GM21526 (cell line): ENCODE measurements around the gene LMBR1L.

ENCODE experiments used
- ATAC-seq: cut with Tn5 transposase; IDR thresholded peaks from one replicate; pipeline ENCODE4 v1.9.1; 2021; ENCODE audit warnings: moderate library complexity; ENCODE audit not compliant: unreplicated experiment, low FRiP score

Gene LMBR1L

GRCh38 chr12:49126852-49127763 is 16.5 kb upstream of the LMBR1L start:
- ATAC-seq: no peak

GRCh38 chr12:49121047-49121696 is 10.5 kb upstream of the LMBR1L start:
- no peak for ATAC-seq

GRCh38 chr12:49111206-49111605 is 559 bp upstream of the LMBR1L start:
- no peak for ATAC-seq

- ATAC-seq: no peak
Observed at GRCh38 chr12:49109641-49110463, 795 bp downstream of the LMBR1L start.

GRCh38 chr12:49108958-49109404 is 1.7 kb downstream of the LMBR1L start:
- ATAC-seq: no peak

- no peak for ATAC-seq
Observed at GRCh38 chr12:49105504-49106084, 5.1 kb downstream of the LMBR1L start.

GRCh38 chr12:49104822-49105221 is 5.8 kb downstream of the LMBR1L start:
- ATAC-seq: no peak

GRCh38 chr12:49100380-49100779 is 10.3 kb downstream of the LMBR1L start:
- no peak for ATAC-seq

- ATAC-seq: no peak
Observed at GRCh38 chr12:49098703-49099102, 11.9 kb downstream of the LMBR1L start.

- no peak for ATAC-seq
Observed at GRCh38 chr12:49098035-49098451, 12.6 kb downstream of the LMBR1L start.

GRCh38 chr12:49097381-49097780 is 13.3 kb downstream of the LMBR1L start:
- ATAC-seq: no peak

- ATAC-seq: no peak
Observed at GRCh38 chr12:49094975-49095365, 15.7 kb downstream of the LMBR1L start.

- no peak for ATAC-seq
Observed at GRCh38 chr12:49094160-49094974, 16.3 kb downstream of the LMBR1L start, which contains the start of gene DHH. DHH (minus strand) TSS chr12:49094801; CDS start chr12:49094512, 289 bp downstream.

GRCh38 chr12:49093792-49094159 is 16.9 kb downstream of the LMBR1L start:
- ATAC-seq: no peak

GRCh38 chr12:49092816-49093406 is 17.7 kb downstream of the LMBR1L start:
- no peak for ATAC-seq

GRCh38 chr12:49092086-49092815 is 18.4 kb downstream of the LMBR1L start:
- no peak for ATAC-seq

GRCh38 chr12:49091836-49092085 is 18.9 kb downstream of the LMBR1L start:
- ATAC-seq: no peak

- no peak for ATAC-seq
Observed at GRCh38 chr12:49091056-49091835, 19.4 kb downstream of the LMBR1L start.
